HG02571 (cell line): ENCODE measurements around the gene TRAF3.
"Not testable (repeated sequence)": the region's sequence is repeated elsewhere in the genome, so short reads cannot be mapped to it uniquely, and the experiment has no call there.

Experiments used
- ATAC-seq: cut with Tn5 transposase; IDR thresholded peaks from one replicate; pipeline ENCODE4 v1.9.1; 2021; ENCODE audit warnings: mild to moderate bottlenecking, moderate library complexity; ENCODE audit not compliant: unreplicated experiment

The TRAF3 gene

DNA sequence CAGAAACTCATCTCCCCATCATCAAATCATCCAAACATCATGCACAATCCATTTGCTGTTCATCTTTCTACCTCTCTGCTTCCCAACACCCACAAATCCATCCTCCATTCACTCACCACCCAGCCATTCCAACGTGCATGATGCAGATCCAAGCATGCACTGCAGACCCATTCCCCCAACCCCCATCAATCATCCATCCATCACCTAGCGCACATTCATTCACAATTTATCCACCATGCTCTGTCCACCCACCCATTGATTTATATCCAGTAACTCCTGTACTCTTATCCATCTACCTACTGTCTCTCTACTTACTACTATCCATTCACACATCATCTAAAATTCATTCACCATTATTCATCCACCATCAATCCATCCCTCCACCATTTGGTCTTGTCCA, 141.2 kb downstream of the TRAF3 start:
- no peak for ATAC-seq

DNA sequence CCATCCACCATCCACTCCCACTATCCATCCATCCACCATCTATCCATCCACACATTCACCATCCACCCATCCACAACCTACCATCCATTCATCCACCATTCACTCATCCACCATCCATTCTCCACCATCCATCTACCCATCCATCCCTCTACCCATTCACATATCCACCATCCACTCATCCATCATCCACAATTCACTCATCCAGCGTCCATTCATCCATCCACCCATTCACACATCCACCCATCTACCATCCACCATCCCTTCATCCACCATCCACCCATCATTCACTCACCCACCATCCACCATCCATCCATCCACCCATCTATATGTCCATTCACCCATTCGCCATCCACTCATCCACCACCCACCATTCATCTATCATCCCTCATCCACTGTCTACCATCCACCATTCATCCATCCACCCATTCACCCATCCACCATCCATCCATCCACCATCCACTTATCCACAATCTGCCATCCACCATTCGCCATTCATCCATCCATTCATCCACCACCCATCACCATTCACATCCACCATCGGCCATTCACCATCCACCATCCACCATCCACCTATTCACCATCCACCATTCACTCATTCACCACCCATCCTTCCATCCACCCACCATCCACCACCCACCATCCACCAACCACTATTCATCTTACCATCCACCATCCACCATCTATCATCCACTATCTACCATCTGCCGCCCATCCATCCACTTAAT, 143.2 kb downstream of the TRAF3 start:
- ATAC-seq, result no peak

DNA sequence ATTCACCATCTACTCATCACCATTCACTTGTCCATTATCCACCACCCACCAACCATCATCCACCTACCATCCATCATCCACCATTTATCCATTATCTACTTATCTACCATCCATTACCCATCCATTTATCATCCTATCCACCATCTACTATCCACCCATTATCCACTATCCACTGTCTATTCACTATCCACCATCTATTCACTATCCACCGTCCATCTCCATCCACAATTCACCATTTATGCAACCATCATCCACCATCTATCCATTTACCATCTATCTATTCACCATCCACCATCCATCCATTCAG, 143.7 kb downstream of the TRAF3 start:
- no peak for ATAC-seq

DNA sequence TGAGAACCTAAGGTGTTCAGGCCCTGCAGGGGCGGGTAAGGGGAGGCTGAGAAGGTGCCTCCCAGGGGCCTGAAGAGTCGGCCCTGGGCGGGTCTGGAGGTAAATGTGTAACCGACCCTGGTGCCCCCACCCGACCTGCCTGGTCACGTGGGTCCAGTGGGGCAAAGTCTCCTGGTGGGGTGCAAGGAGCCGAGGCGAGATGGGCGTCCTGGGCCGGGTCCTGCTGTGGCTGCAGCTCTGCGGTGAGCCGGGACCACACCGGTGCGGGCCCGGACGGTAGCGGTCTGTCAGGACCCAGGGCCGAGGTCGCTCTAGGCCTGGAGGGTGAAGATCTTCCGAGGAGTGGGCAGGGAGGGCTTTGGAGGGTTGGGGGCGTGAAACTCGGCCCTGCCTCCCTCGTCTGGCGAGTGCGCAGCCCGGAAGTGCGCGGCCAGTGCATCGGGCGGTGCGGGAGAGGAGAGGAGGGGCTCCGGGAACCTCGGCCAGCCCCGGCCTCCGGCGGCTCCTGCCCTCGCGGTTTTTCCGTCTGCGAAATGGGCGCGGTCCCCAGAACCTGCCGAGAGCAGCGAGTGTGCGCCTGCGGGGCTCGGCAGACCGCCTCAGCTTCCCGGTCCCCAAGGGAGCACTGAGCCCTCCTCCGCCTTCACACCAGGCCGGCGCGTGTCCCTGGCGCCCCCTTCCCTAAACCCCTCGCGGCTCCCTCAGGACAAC, 145.4 kb downstream of the TRAF3 start, which contains the start of gene AMN:
Gene AMN (plus strand): TSS at position 174 of the 711 bp plus-strand sequence. CDS start 26 bp downstream, at position 200.
- ATAC-seq, result no peak

DNA sequence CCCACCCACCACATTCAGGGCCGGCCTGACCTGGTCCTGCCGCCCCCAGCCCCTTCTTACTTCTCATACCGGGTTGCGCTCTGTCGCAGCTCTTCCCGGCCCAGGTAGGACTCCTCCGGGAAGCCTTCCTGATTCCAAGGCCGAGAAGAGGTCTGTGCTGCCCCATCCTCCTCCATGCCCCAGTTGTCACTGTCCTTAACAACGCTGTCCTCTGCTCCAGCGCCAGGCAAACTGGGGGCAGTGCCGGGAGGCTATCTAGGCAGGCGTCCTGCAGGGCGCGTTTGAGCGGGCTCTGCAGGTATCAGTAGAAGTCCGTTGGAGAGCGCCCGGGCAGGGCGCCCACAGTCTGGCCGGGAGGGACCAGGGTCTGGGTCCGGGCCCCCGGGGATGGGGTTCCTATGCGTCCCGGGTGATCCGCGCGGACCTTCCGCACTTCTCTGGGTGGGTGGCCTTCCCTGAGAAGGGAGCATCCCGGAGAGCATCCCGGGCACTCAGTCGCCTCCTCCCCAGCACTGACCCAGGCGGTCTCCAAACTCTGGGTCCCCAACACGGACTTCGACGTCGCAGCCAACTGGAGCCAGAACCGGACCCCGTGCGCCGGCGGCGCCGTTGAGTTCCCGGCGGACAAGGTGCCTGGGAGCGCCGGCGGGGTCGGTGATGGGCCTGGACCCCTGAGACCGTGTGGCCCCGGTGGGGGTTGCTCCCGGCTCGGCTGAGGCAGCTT, 146.1 kb downstream of the TRAF3 start:
- no peak for ATAC-seq

DNA sequence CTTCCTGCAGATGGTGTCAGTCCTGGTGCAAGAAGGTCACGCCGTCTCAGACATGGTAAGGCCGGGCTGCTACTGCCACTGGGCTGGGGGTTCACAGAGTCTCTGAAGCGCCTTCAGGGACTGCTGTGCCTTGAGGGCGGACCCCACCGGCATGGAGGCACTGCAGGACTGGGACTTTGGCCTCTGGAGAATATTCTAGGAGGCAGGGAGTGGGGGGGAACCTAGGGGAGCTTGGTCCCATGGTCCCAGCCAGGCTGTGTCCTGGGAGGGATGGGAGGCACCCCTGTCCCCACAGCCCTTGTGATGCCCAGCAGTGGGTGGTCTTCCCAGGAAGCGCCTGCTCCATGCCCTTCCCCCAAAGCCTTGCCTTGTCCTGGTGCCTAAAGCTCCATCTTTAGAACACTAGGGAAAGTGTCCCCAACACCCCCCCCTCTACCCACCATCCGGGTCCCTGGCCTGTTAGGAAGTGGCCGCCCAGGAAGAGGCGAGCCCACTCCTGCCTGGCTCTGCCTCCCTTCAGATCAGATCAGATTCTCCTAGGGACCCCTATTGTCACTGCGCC, 146.8 kb downstream of the TRAF3 start:
- ATAC-seq, result no peak

DNA sequence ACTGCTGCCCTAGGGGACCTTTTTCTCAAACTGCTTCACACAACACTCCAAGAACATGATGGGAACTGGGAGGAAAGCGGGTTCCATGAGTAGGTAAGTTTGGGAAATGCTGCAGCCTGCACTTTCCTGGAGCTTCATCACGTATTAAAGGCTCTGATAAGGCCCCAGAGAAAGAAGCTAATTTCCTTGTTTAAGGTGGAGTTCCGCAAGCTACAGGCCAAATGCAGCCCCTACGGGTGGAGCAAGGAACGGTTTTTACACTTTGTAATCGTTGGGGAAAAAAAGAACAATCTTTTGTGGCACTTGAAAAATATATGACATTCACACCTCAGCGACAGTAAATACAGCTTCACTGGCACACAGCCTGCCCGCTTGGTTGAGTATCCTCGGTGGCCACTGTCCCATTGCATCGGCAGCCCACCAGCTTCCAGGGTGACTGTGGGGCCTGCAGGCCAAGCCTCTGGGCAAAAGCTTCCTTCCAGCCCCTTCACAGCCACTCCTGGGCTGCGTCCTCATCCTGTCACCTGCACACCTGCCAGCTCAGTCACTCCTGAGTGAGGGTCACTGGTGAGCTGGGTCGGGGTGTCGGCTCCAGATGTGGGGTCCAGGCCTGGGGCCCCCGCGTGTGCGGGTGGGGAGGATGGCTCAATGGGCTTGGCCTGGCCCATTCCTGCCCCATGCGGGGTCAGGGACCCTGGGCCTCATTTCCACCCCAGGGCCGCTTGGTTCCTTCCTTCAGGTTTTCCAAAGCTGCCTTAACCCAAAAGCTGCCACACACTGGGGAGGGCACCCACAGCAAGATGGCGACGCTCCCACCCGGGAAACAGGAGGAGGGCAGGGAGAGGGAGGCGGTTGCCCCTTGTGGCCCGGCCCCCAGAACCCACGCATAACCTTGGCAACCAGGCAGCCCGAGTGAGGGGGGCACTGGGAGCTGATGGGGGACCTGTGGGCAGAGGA, 147.7 kb downstream of the TRAF3 start:
- ATAC-seq, result no peak

DNA sequence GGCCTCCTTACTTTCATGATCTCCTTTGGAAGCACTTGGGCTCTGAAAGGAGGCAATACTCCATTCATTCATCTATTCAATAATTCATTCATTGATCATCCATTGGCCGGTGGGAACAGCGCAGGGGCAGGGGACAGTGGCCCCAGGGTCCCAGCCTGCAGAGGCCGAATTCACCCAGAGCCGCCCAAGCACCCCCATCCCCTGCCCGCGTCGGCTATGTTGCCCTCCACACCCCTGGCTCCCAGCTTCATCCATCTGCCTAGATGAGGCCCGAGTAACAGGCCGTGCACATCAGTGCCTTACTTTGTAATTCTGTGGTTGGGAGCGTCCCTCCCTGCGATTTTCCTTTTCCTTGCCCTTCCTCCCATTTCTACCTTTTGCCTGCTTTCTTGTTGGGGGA, 148.4 kb downstream of the TRAF3 start:
- ATAC-seq, result no peak

DNA sequence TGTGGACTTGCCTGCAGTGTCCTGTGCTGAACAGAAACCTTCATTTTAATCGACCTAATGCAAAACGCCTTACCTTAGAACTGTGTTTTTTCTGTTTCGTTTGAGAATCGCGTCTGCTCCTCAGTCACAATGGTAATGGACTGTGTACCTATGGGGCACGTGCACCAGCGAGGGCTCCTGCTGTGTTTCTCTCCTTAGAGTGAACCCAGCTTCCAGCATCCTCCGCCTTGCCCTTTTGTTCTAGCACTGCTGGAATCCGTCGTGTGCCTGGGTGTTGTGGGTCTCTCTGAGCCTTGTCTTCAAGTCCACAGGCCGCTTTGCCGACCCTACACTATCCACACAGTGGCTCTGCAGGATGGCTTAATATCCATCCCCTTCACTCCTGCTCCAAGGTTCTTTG, 148.9 kb downstream of the TRAF3 start:
- no peak for ATAC-seq

DNA sequence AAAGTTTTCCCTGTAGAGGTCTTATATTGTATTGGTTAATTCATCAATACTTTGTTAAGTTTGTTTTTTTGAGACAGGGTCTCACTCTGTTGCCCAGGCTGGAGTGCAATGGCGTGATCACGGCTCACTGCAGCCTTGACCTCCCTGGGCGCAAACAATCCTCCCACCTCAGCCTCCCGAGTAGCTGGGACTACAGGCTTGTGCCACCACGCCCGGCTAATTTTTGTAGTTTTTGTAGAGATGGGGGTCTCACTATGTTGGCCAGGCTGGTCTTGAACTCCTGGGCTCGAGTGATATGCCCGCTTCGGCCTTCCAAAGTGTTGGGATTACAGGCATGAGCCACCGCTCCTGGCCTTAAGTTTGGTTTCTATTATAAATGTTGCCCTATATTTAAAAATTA, 149.6 kb downstream of the TRAF3 start:
- not testable (repeated sequence) for ATAC-seq

DNA sequence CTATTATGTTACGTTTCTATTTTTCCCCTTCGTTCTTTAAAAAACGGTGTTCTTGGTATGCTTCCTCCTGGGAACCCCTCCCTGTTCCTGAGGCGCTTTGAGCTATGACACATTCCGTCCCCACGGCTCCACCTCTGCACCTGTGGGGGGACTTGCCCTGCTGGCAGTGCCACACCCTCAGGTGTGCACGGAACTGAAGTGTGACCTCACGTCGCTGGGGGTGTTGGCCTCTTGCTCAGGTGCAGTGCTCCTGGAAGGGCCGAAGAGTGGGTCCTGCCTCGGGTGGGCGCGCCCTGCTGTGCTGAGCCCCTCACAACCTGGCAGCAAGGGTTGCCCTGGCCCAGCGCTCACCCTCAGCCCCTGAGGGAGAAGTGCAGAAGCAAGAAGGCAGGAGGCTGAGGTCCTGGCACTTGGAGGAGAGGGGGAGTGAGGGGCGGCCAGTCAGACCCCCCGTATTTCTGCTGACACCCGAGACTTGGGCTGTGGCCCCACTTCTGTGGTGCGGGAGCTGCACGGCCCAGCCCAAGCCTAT, 150.2 kb downstream of the TRAF3 start:
- ATAC-seq, result no peak

DNA sequence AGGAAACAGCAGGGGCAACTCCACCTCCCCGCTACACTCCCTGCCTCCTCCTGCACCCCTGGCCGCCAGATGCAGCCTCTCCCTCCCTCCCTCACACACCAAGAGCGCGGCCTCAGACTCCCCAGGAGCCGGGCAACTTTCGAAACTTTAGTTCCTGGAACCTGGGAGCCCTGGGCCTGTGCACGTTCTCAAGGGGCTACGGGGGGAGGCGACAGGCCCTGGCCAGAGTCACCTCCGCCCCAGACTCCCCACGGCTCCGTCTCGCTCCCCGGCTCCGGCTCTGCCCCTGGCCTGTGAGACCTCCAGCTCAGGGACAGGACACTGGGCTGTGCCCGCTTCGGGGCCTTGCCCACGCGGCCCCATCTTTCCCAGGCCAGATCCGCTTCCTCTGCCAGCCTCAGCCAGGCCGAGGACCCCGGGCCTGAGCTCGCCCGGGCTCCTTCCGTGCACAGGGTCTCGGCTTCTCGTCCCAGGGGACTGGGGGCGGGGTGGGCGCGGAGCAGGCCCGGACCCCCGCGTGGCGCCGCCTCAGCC, 150.7 kb downstream of the TRAF3 start:
- ATAC-seq, result no peak

DNA sequence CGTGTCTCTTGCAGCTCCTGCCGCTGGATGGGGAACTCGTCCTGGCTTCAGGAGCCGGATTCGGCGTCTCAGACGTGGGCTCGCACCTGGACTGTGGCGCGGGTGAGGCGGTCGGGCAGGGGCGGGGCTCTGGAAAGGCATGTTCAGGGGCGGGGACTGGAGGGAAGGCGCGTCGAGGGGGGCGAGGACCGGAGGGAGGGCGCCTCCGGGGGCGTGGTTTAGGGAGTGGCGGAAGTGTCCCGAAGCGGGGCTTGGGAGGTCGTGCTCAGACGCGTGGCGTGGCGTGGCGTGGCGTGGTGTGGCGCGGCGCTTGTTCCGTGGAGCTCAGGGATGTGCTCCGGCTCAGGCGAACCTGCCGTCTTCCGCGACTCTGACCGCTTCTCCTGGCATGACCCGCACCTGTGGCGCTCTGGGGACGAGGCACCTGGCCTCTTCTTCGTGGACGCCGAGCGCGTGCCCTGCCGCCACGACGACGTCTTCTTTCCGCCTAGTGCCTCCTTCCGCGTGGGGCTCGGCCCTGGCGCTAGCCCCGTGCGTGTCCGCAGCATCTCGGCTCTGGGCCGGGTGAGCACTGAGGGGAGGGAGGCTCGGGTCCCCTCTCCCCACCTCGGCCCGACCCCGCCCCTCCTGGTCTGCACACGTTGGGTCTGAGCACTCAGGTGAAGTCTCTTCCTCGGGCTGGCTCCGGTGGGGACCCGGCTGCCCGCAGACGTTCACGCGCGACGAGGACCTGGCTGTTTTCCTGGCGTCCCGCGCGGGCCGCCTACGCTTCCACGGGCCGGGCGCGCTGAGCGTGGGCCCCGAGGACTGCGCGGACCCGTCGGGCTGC, 151.4 kb downstream of the TRAF3 start:
- ATAC-seq, result peak; percentile 51

DNA sequence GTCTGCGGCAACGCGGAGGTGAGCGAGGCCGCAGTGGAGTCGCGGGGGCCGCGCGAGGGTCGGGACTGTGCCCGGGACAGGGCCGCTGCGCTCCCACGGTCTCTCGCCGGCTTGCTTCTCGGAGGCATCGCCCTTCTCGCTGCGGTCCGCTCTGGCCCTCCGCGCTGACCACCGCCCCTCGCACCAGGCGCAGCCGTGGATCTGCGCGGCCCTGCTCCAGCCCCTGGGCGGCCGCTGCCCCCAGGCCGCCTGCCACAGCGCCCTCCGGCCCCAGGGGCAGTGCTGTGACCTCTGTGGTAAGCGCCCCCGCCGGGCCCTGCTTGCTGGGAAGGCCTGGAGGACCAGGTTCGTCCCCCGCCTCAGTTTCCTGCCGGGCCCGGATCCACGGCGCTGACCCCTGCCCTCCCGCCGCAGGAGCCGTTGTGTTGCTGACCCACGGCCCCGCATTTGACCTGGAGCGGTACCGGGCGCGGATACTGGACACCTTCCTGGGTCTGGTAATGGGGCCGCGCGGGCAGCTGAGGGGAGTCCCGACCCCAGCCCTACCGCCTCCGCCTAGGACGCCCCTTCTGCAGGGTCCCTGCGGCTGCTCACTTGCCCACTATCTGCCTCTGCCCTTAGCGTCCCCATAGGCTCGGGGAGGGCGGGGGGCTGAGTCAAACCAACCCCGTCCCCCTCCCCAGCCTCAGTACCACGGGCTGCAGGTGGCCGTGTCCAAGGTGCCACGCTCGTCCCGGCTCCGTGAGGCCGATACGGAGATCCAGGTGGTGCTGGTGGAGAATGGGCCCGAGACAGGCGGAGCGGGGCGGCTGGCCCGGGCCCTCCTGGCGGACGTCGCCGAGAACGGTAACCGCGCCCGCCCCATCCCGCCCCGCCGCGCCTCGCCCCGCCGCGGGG, 152.2 kb downstream of the TRAF3 start:
- no peak for ATAC-seq

DNA sequence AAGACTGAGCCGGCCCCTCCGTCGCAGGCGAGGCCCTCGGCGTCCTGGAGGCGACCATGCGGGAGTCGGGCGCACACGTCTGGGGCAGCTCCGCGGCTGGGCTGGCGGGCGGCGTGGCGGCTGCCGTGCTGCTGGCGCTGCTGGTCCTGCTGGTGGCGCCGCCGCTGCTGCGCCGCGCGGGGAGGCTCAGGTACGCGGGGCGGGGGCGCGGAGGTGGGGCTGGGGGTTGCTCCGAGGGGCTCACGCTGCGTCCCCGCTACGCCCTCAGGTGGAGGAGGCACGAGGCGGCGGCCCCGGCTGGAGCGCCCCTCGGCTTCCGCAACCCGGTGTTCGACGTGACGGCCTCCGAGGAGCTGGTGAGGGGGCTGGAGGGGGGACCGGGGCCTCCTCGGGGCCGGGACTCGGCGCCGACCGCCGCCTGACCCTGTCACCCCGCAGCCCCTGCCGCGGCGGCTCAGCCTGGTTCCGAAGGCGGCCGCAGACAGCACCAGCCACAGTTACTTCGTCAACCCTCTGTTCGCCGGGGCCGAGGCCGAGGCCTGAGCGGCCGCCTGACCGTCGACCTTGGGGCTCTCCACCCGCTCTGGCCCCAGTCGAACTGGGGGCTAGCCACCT, 153.0 kb downstream of the TRAF3 start:
- ATAC-seq, result no peak

DNA sequence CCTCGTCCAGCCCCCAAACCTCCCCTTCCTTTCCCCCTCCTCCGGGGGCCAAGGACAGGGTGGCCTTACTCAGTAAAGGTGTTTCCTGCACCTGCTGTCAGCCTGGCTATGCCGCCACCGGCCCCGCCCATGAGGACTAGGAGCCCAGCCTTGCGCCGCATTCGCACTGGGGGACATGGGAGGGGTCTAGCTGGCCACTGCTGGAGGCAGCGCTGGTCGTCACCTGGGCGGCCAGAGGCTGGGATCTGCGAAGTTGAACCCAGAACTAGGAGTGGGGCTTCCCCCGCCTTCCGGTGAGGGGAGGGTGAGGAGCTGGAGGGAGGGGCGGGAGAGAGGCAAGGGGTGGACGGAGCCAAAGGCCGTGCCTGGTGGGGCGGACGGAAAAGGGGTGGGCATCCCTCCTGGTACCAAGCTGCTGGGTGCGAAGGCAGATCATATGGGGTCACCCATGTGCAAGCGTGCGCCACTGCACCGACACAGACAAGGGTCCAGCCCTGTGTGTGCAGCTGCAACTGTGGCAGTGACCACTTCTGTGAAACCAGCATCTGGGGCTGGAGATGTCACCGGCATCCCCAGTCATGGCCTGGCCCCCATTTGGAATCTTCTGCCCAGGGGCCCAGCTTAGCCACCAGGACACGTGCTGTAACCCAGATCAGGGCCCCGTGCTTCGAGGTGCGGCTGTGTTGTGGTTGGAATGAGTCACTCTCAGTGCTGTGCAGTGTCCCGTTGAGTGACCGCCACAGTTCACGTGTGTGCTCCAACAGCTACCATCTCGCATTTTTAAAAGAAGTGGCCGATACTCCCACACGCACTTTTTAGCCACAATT, 153.7 kb downstream of the TRAF3 start:
- no peak for ATAC-seq
